Subcutaneous abdominal adipose tissue (tissue), 5 donors: Measurements from ENCODE around the gene TRIOBP.

Experiments used
- H3K27ac ChIP-seq: one replicate; pipeline ENCODE4 v1.7.0; 2013; ENCODE audit warnings: low read depth, mild to moderate bottlenecking, inconsistent platforms, low read length, moderate library complexity
- H3K27me3 ChIP-seq, 5 donors: one replicate each; pipeline ENCODE4 v1.7.0; 2013; ENCODE audit warnings: low read length in 5 of 5, inconsistent platforms in 1 of 5; ENCODE audit not compliant: control insufficient read depth in 5 of 5, insufficient read depth in 4 of 5
- H3K36me3 ChIP-seq, 5 donors: one replicate each; pipeline ENCODE4 v1.7.0; 2013; ENCODE audit warnings: low read length in 5 of 5; ENCODE audit not compliant: control insufficient read depth in 5 of 5, insufficient read depth in 5 of 5
- H3K4me1 ChIP-seq, 5 donors: one replicate each; pipeline ENCODE4 v1.7.0; 2013; ENCODE audit warnings: low read length in 5 of 5, mild to moderate bottlenecking in 3 of 5, moderate library complexity in 1 of 5; ENCODE audit not compliant: control insufficient read depth in 5 of 5, insufficient read depth in 5 of 5
- H3K4me3 ChIP-seq, 5 donors: one replicate each; pipeline ENCODE4 v1.7.0; 2013; ENCODE audit warnings: low read length in 5 of 5, low read depth in 1 of 5
- H3K9ac ChIP-seq, 5 donors: one replicate each; pipeline ENCODE4 v1.7.0; 2013; ENCODE audit warnings: low read length in 5 of 5, mild to moderate bottlenecking in 4 of 5, moderate library complexity in 3 of 5
- H3K9me3 ChIP-seq, 5 donors: one replicate each; pipeline ENCODE4 v1.7.0; 2013; ENCODE audit warnings: low read length in 5 of 5; ENCODE audit not compliant: control insufficient read depth in 5 of 5
- donor health status: healthy.
- donor health status: healthy.
- donor health status: healthy.
- donor health status: healthy.
- donor health status: healthy.

TRIOBP gene

GRCh38 chr22:37823134-37823985 lies 126.5 kb downstream of the TRIOBP start, which contains the start of gene GALR3:
GALR3 (plus strand) TSS chr22:37823382; CDS start chr22:37823407, 25 bp downstream.
- Histone ChIP-seq H3K36me3 (peaks cover 0 to 3% (median 0%) of the 10 kb centered on the region in 5 donors), H3K9ac (no peak within 1 kb of the TSS), H3K27ac (no peak within 1 kb of the TSS), H3K4me3 (no peak within 1 kb of the TSS), H3K27me3 (peaks cover 26 to 35% (median 31%) of the 10 kb centered on the region in 5 donors), H3K4me1 (peaks cover 0 to 26% (median 12%) of the 10 kb centered on the region in 5 donors), H3K9me3 (no peaks in the 10 kb centered on the region)

- peaks cover 0 to 18% (median 3%) of the 10 kb centered on the region in 5 donors for H3K4me1 ChIP-seq
- H3K27me3 ChIP-seq = peaks cover 22 to 30% (median 26%) of the 10 kb centered on the region in 5 donors
- peak overlapping the region in 4 of 5 donors; percentile 6 to 49 (median 43) for H3K4me3 ChIP-seq
- H3K27ac ChIP-seq = no peak overlapping the region
- peaks cover 0 to 15% (median 11%) of the 10 kb centered on the region in 5 donors for H3K36me3 ChIP-seq
- no peaks in the 10 kb centered on the region for H3K9me3 ChIP-seq
- H3K9ac ChIP-seq = no peak overlapping the region
These were observed 128.1 kb downstream of the TRIOBP start for GRCh38 chr22:37824674-37825641.
